ENCODE results near the gene SLC22A6.

The SLC22A6 gene

GRCh38 chr11:62999156-62999555 is 14.4 kb upstream of the SLC22A6 start:
- H3K4me2 ChIP-seq (ENCODE audit: low read length) = no peak overlapping the region
- no peaks in the 10 kb centered on the region for H3K36me3 ChIP-seq (replicated peaks; ENCODE audit: low read depth, low read length)
- peaks cover 21% of the 10 kb centered on the region for H3K27me3 ChIP-seq (ENCODE audit: low read depth, low read length)
- no peaks in the 10 kb centered on the region for H3K9me3 ChIP-seq (ENCODE audit: insufficient read depth, low read length)
- TF ChIP-seq CTCF (IDR thresholded peaks at IDR 0.05; ENCODE audit: low read depth, low read length) (no peak), EZH2phosphoT487 (IDR thresholded peaks at IDR 0.05; ENCODE audit: low read depth) (no peak)
- H3K9ac ChIP-seq (ENCODE audit: low read length) = no peak overlapping the region
- H4K20me1 ChIP-seq (ENCODE audit: insufficient read depth, low read length) = no peaks in the 10 kb centered on the region
- H3K27ac ChIP-seq (ENCODE audit: low read length) = no peak overlapping the region
- no peak overlapping the region for H3K4me3 ChIP-seq (ENCODE audit: low read length)
- no peak overlapping the region for H2AFZ ChIP-seq (ENCODE audit: low read depth, low read length)
- H3K4me1 ChIP-seq (ENCODE audit: low read length) = no peaks in the 10 kb centered on the region
- H3K79me2 ChIP-seq (ENCODE audit: low read length) = no peaks in the 10 kb centered on the region

DNA sequence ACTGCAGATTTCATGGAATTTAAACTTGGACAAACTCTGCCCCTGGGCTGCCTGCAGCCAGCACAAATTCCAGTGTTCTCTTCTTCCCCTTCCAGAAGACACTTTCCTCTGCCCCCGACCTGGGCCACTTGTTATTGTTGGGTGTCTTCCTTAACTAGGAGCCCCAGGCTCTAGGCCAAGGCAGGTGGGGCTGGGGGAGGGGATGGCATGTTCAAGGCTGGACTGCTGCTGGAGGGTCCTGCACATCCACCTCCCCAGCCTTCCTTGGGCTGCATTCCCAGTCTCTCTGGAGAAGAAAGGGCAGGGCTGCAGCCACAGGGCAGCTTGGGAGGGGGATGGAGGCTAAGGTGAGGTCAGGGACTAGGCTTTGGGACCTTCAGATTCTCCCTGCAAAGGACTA is 11.5 kb upstream of the SLC22A6 start:
- TF ChIP-seq EZH2phosphoT487 (IDR thresholded peaks at IDR 0.05; ENCODE audit: low read depth) = no peak
- TF ChIP-seq CTCF (IDR thresholded peaks at IDR 0.05; ENCODE audit: low read depth, low read length) = no peak
- no peaks in the 10 kb centered on the region for H3K79me2 ChIP-seq (ENCODE audit: low read length)
- no peaks in the 10 kb centered on the region for H3K4me1 ChIP-seq (ENCODE audit: low read length)
- no peak overlapping the region for H2AFZ ChIP-seq (ENCODE audit: low read depth, low read length)
- no peak overlapping the region for H3K9ac ChIP-seq (ENCODE audit: low read length)
- no peaks in the 10 kb centered on the region for H3K9me3 ChIP-seq (ENCODE audit: insufficient read depth, low read length)
- H3K27ac ChIP-seq (ENCODE audit: low read length) = no peak overlapping the region
- no peak overlapping the region for H3K4me3 ChIP-seq (ENCODE audit: low read length)
- peaks cover 45% of the 10 kb centered on the region for H3K27me3 ChIP-seq (ENCODE audit: low read depth, low read length)
- no peaks in the 10 kb centered on the region for H3K36me3 ChIP-seq (replicated peaks; ENCODE audit: low read depth, low read length)
- no peaks in the 10 kb centered on the region for H4K20me1 ChIP-seq (ENCODE audit: insufficient read depth, low read length)
- no peak overlapping the region for H3K4me2 ChIP-seq (ENCODE audit: low read length)

- TF ChIP-seq CTCF (IDR thresholded peaks at IDR 0.05; ENCODE audit: low read depth, low read length) (no peak), EZH2phosphoT487 (IDR thresholded peaks at IDR 0.05; ENCODE audit: low read depth) (no peak)
- H3K36me3 ChIP-seq (replicated peaks; ENCODE audit: low read depth, low read length) = no peaks in the 10 kb centered on the region
- no peaks in the 10 kb centered on the region for H3K79me2 ChIP-seq (ENCODE audit: low read length)
- H3K4me1 ChIP-seq (ENCODE audit: low read length) = no peaks in the 10 kb centered on the region
- no peaks in the 10 kb centered on the region for H4K20me1 ChIP-seq (ENCODE audit: insufficient read depth, low read length)
- no peak overlapping the region for H3K27ac ChIP-seq (ENCODE audit: low read length)
- H2AFZ ChIP-seq (ENCODE audit: low read depth, low read length) = no peak overlapping the region
- H3K27me3 ChIP-seq (ENCODE audit: low read depth, low read length) = peaks cover 45% of the 10 kb centered on the region
- no peak overlapping the region for H3K4me2 ChIP-seq (ENCODE audit: low read length)
- H3K9me3 ChIP-seq (ENCODE audit: insufficient read depth, low read length) = no peaks in the 10 kb centered on the region
- H3K9ac ChIP-seq (ENCODE audit: low read length) = no peak overlapping the region
- no peak overlapping the region for H3K4me3 ChIP-seq (ENCODE audit: low read length)
Observed at GRCh38 chr11:62994775-62995174, 10.0 kb upstream of the SLC22A6 start.

- Histone ChIP-seq H3K9me3 (ENCODE audit: insufficient read depth, low read length) (no peaks in the 10 kb centered on the region), H3K4me3 (ENCODE audit: low read length) (no peak overlapping the region)
- TF ChIP-seq EZH2phosphoT487 (IDR thresholded peaks at IDR 0.05; ENCODE audit: low read depth) = no peak
- no peak for TF ChIP-seq CTCF (IDR thresholded peaks at IDR 0.05; ENCODE audit: low read depth, low read length)
Observed at GRCh38 chr11:62988276-62988675, 3.5 kb upstream of the SLC22A6 start.

More at GRCh38 chr11:62988276-62988675, 3.5 kb upstream of the SLC22A6 start:
- no peak overlapping the region for H2AFZ ChIP-seq (ENCODE audit: low read depth, low read length)
- no peaks in the 10 kb centered on the region for H3K36me3 ChIP-seq (replicated peaks; ENCODE audit: low read depth, low read length)
- peaks cover 25% of the 10 kb centered on the region for H3K27me3 ChIP-seq (ENCODE audit: low read depth, low read length)
- H3K4me2 ChIP-seq (ENCODE audit: low read length) = no peak overlapping the region
- no peak overlapping the region for H3K27ac ChIP-seq (ENCODE audit: low read length)
- no peaks in the 10 kb centered on the region for H3K79me2 ChIP-seq (ENCODE audit: low read length)
- no peaks in the 10 kb centered on the region for H3K4me1 ChIP-seq (ENCODE audit: low read length)
- no peaks in the 10 kb centered on the region for H4K20me1 ChIP-seq (ENCODE audit: insufficient read depth, low read length)
- H3K9ac ChIP-seq (ENCODE audit: low read length) = no peak overlapping the region

All from OCI-LY3 (cell line).